Placental pericyte (primary cell): ENCODE results near the gene EIF4EBP3. TPM values are rescaled to one million over a fixed set of nuclear protein-coding genes. Genes with fewer than 3 reads are reported as not detected.

Experiments
- small RNA-seq: library from RNA; depleted of rRNA; stranded (forward); fragments of <200 nt; gene quantifications from one replicate; pipeline ENCODE3, GENCODE V24; 2012; ENCODE audit warnings: low replicate concordance
- total RNA-seq: library from RNA; depleted of rRNA; stranded (reverse); fragments of >200 nt; gene quantifications from 2 replicates; pipeline ENCODE4 v1.2.3, GENCODE V29; 2012

Gene EIF4EBP3
- total RNA-seq = 1.3 TPM in 1 of 2 replicates, not detected in the other

GRCh38 chr5:140547508-140548299 lies at the start of gene EIF4EBP3:
Gene EIF4EBP3, plus strand, starts transcription at chr5:140547662. Its CDS starts 76 bp downstream, at chr5:140547738.

DNA sequence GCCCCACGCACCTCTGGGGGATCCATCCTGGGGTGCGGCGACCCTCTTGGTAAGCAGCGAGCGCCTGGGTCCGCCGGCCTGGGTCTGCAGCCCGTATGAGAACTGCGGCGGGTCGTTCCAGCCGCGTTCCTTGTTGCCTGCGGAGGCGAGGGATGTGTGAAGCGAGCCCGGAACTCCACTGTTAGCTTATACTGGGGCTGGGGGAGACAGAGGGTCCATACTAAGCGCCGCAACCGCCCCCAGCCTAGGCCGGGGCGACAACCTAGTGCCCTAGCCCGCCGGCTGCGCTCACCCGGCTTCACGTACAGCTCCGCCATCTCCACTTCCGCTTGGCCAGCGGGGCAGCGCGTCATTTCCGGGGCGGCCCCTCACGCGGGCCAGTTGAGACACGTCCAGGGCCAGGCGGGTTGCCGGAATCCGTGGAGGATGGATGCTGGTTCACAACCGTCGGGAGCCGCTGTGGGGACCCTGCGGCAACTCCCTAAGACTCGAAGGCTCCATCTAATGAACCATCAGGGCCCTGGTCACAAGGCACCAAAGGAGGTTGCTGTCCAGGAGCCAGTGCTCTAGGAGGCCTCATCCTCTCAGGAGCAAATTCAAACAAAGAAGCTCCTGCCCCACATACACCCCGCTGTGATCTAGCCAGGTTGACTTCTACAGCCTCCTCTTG lies 9.8 kb downstream of the EIF4EBP3 start, which contains the start of gene SRA1:
TSS of gene SRA1 (minus strand) at position 338 of the 670 bp plus-strand sequence. CDS start at position 317, 21 bp downstream.

DNA sequence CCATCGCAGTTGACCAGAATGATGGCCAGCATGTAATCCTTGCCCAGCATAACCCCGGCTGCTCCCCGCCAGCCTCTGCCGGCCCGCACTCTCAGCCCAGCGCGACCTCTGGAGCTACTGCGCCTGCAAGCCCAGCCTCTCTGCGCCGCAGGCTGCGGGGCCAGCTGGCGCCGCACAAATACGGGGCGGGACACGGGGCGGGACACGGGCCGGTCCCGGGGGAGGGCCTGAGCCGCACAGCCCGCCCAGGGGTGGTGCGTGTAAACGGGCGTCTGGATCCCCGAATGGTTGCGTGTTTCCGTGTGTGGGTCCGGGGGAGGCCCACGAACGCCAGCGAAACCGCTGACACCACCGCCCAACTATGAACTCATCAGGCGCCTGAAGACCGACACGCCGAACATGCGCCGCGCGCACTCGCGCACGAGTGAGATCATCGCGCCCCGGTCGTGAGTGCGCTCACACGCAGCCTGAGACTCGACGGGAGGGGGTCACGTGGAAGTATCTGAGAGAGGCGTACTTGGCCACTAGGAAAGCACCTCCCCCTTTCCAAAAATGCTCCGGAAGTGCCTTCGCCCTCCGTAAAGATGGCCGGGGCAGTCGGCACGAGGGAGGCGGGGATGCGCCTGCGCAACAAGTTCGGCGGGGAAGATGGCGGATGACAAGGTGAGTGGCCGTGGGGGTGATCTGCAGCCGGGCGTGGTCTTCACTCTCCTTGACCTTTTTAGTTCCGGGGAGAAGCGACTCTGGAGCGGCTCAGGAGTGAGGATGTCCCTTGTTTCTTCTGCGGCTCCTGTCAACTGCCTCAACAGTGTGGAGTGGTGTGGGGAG lies 16.9 kb downstream of the EIF4EBP3 start, which contains the start of the genes APBB3 and SLC35A4:
TSS of gene APBB3 (minus strand) at position 403 of the 828 bp plus-strand sequence. CDS start at position 50, 353 bp downstream.
TSS of gene SLC35A4 (plus strand) at position 633 of the 828 bp plus-strand sequence. CDS start 2,342 bp downstream, outside the sequence.

Small RNA genes lying within 50 kb of the gene (small RNA-seq; reads per million reads assigned to genes)
- not detected for gene RF00279
- not detected for gene RF00443

Other genes starting within 250 kb of the EIF4EBP3 start
- 64.8 and 87.6 TPM in 2 replicates for gene PFDN1, start 244.6 kb upstream of the EIF4EBP3 start, total RNA-seq
- gene HBEGF, start 201.1 kb upstream of the EIF4EBP3 start, total RNA-seq = 7.2 and 47.5 TPM in 2 replicates
- gene SLC4A9, start 187.5 kb upstream of the EIF4EBP3 start, total RNA-seq = not detected in 2 replicates
- gene ANKHD1, start 145.8 kb upstream of the EIF4EBP3 start, total RNA-seq = 63.1 and 107 TPM in 2 replicates
- gene SRA1, start 9.8 kb downstream of the EIF4EBP3 start, total RNA-seq = 42.0 and 44.7 TPM in 2 replicates
- 11.7 and 31.1 TPM in 2 replicates for gene APBB3, start 16.9 kb downstream of the EIF4EBP3 start, total RNA-seq
- 41.6 and 45.5 TPM in 2 replicates for gene SLC35A4, start 17.2 kb downstream of the EIF4EBP3 start, total RNA-seq
- gene CD14, start 85.5 kb downstream of the EIF4EBP3 start, total RNA-seq = 1.3 and 1.8 TPM in 2 replicates
- gene TMCO6, start 91.8 kb downstream of the EIF4EBP3 start, total RNA-seq = 12.9 and 24.5 TPM in 2 replicates
- 19.9 and 24.1 TPM in 2 replicates for gene NDUFA2, start 100.0 kb downstream of the EIF4EBP3 start, total RNA-seq
- gene IK, start 100.2 kb downstream of the EIF4EBP3 start, total RNA-seq = 67.3 and 127 TPM in 2 replicates
- 32.8 and 46.2 TPM in 2 replicates for gene WDR55, start 117.2 kb downstream of the EIF4EBP3 start, total RNA-seq
- 0.44 and 0.86 TPM in 2 replicates for gene DND1, start 125.9 kb downstream of the EIF4EBP3 start, total RNA-seq
- 47.9 and 91.9 TPM in 2 replicates for gene HARS1, start 143.7 kb downstream of the EIF4EBP3 start, total RNA-seq
- gene HARS2, start 143.8 kb downstream of the EIF4EBP3 start, total RNA-seq = 27.1 and 32.5 TPM in 2 replicates
- 29.5 and 35.7 TPM in 2 replicates for gene ZMAT2, start 152.8 kb downstream of the EIF4EBP3 start, total RNA-seq
- not detected in 2 replicates for gene PCDHA1, start 238.5 kb downstream of the EIF4EBP3 start, total RNA-seq
- gene PCDHA2, start 247.2 kb downstream of the EIF4EBP3 start, total RNA-seq = under 0.01 TPM in 1 of 2 replicates, not detected in the other